Measurements from ENCODE around the gene ACOT8.

- TF ChIP-seq, protein P1, sequence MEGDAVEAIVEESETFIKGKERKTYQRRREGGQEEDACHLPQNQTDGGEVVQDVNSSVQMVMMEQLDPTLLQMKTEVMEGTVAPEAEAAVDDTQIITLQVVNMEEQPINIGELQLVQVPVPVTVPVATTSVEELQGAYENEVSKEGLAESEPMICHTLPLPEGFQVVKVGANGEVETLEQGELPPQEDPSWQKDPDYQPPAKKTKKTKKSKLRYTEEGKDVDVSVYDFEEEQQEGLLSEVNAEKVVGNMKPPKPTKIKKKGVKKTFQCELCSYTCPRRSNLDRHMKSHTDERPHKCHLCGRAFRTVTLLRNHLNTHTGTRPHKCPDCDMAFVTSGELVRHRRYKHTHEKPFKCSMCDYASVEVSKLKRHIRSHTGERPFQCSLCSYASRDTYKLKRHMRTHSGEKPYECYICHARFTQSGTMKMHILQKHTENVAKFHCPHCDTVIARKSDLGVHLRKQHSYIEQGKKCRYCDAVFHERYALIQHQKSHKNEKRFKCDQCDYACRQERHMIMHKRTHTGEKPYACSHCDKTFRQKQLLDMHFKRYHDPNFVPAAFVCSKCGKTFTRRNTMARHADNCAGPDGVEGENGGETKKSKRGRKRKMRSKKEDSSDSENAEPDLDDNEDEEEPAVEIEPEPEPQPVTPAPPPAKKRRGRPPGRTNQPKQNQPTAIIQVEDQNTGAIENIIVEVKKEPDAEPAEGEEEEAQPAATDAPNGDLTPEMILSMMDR (IDR thresholded peaks at IDR 0.05; ENCODE audit: low read depth, low read length): no peak
- no peak for TF ChIP-seq EZH2phosphoT487 (IDR thresholded peaks at IDR 0.05; ENCODE audit: low read depth)
Observed at GRCh38 chr20:45819466-45819865, 37.7 kb downstream of the ACOT8 start.
